Activated CD8-positive, alpha-beta T cell treated with anti-CD3 and anti-CD28 coated beads, Interleukin-2, amount 10 ng/mL, durations not matched to agents 7 days and 5 days (primary cell): Measurements from ENCODE around the gene ABHD6. TPM values are rescaled to one million over a fixed set of nuclear protein-coding genes. Genes with fewer than 3 reads are reported as not detected.
"Not testable (repeated sequence)": the region's sequence is repeated elsewhere in the genome, so short reads cannot be mapped to it uniquely, and the experiment has no call there.

ENCODE experiments used
- ATAC-seq: fragments of 150-1000 bp; cut with Tn5 transposase; one replicate; pipeline ENCODE4 v1.10.0; 2021; ENCODE audit warnings: moderate library complexity
- CTCF ChIA-PET: fragments of 350-600 bp; sonication (Branson Sonifier 250); formaldehyde crosslinking; loops from one replicate; lab custom pipeline; 2021; ENCODE audit warnings: antibody characterized with exemption; lab: Charles Lee
- POLR2A ChIA-PET: fragments of 350-600 bp; sonication (Branson Sonifier 250); formaldehyde crosslinking; loops from one replicate; lab custom pipeline; 2021; ENCODE audit warnings: antibody characterized with exemption; lab: Charles Lee
- DNase-seq: peaks from one replicate; pipeline ENCODE4 v3.0.0-alpha.2; 2020
- H3K27ac Mint-ChIP-seq: one replicate; pipeline ENCODE4 v1.8.0; 2021; ENCODE audit warnings: mild to moderate bottlenecking, mixed read lengths
- H3K27me3 Mint-ChIP-seq: one replicate; pipeline ENCODE4 v1.8.0; 2021; ENCODE audit warnings: low read depth, mixed read lengths
- H3K36me3 Mint-ChIP-seq: one replicate; pipeline ENCODE4 v1.8.0; 2021; ENCODE audit warnings: low read depth, mixed read lengths
- H3K4me1 Mint-ChIP-seq: one replicate; pipeline ENCODE4 v1.8.0; 2021; ENCODE audit warnings: low read depth, mixed read lengths
- H3K4me3 Mint-ChIP-seq: one replicate; pipeline ENCODE4 v1.8.0; 2021; ENCODE audit warnings: mild to moderate bottlenecking, mixed read lengths
- H3K9me3 Mint-ChIP-seq: one replicate; pipeline ENCODE4 v1.8.0; 2022; ENCODE audit warnings: mixed read lengths; ENCODE audit not compliant: insufficient read depth
- total RNA-seq, 2 experiments: library from RNA; stranded (reverse); gene quantifications; one replicate each; pipeline ENCODE4 v1.2.3, GENCODE V29; 2021

Gene ABHD6
- total RNA-seq, 2 experiments from 2014 or later, result 4.0 to 4.4 TPM

DNA sequence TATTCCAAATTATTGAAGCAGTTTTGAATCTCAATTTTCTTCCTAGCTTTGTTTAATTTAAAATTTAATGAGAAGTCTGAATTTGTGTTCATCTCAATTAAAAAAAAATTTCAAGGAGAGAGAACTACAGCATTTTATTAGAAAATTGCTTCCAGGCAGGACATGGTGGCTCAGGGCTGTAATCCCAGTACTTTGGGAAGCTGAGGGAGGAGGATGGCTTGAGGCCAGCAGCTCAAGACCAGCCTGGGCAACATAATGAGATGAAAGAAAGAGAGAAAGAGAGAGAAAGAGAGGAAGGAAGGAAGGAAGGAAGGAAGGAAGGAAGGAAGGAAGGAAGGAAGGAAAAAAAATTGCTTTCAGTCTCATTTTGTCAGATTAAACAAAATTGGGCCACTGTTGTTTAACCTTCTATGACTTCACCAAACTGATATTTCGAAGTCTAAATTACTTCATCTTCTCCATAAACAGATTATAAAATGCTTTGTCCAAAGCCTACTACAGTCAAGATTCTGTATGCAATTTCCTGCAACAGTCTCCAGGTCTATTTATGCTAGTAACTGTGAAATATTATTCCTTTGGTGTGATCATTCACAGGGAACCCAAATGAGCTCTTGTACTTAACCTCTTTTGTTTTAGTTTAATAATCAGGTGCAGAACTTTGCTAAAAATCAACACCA, 6.6 kb upstream of the ABHD6 start:
- no peaks in the 10 kb centered on the region for H3K36me3 Mint-ChIP-seq
- ATAC-seq (no peak), DNase-seq (no peak)
- H3K4me3 Mint-ChIP-seq, result no peak overlapping the region
- ChIA-PET POLR2A (no interaction called here), CTCF (interaction anchor here (1.5 to 3.7 kb wide), 3 partner anchors 14 to 75 kb away, joined by 3 to 18 read pairs (median 5); partner anchors contain the start of genes HTD2 and RPP14)
- no peaks in the 10 kb centered on the region for H3K9me3 Mint-ChIP-seq
- H3K27ac Mint-ChIP-seq, result no peak overlapping the region
- H3K27me3 Mint-ChIP-seq, result peaks cover 50% of the 10 kb centered on the region
- H3K4me1 Mint-ChIP-seq, result no peaks in the 10 kb centered on the region

DNA sequence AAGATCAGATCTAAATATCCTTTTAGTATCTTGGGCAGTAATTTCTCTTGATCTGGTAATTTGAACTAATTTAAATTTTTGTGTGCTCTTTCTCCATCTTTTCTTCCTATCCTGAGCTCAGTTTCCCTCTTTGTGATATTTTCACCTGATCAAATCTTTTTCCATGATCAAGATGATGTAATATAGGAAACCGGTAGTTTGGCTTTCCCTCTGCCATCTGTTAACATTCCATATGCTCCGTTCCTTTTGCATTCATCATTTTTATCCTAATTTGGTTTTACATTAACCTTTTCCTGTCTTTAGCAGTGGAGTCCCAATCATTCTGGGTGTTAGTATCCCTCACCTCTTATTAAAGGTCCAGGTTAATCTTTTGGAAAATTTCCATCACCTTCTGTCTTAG, 5.9 kb upstream of the ABHD6 start:
- H3K27me3 Mint-ChIP-seq, result peaks cover 51% of the 10 kb centered on the region

DNA sequence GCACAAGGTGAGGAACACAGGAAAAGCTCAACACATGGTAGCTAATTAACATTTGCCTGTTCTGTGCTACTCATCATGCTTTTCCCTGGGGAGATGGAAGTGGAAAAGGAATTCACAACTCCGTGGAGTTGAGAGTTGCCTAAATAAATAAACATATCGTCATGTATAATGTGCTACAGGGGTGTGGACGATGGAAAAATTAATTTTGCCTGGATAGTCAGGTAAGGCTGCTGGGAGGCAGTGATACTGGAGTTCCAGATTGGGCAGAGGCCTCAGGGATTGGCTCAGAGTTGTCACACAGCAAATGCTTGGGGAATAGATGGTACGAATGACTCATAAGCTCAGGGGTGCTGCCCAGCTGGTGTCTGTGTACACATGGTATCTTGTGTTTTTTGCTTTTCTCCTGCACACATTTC, 3.1 kb upstream of the ABHD6 start:
- POLR2A ChIA-PET, result no interaction called here
- Mint-ChIP-seq H3K27me3 (peaks cover 40% of the 10 kb centered on the region), H3K27ac (no peak overlapping the region), H3K4me1 (peaks cover 11% of the 10 kb centered on the region), H3K4me3 (no peak overlapping the region), H3K9me3 (no peaks in the 10 kb centered on the region), H3K36me3 (no peaks in the 10 kb centered on the region)
- no peak for DNase-seq
- CTCF ChIA-PET, result interaction anchor here (1.4 to 1.9 kb wide), 3 partner anchors 20 to 57 kb away, joined by 4 to 7 read pairs (median 5); no protein-coding TSS in a partner anchor
- ATAC-seq, result no peak

More for the DNA sequence above, 5.9 kb upstream of the ABHD6 start:
- Mint-ChIP-seq H3K4me1 (peaks cover 3% of the 10 kb centered on the region), H3K36me3 (no peaks in the 10 kb centered on the region), H3K9me3 (no peaks in the 10 kb centered on the region), H3K27ac (no peak overlapping the region), H3K4me3 (no peak overlapping the region)
- ChIA-PET POLR2A (interaction anchor here (0.7 kb wide), 1 partner anchor 160 kb away, joined by 3 read pairs; no protein-coding TSS in a partner anchor), CTCF (interaction anchor here (1.0 to 3.7 kb wide), 3 partner anchors 14 to 54 kb away, joined by 3 to 18 read pairs (median 3); no protein-coding TSS in a partner anchor)
- no peak for DNase-seq
- no peak for ATAC-seq

DNA sequence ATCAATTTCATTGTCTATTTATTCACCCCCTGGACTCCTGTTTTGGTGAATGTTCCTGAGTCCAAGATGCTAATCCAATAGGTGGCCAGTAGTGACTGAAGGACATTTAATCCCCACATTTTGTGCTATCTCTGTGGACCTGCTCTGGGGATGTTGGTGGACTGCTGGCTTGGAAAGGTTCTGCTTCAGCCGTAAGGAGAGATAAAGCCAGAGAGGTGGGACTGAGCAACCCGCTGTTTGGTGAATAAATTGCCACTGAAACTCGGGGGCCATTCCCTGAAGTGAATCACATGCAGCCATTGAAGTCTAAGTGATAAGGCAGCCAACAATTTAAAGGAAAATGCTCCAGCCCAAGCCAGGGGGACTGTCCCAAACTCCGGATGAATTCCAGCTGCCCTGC, 1.6 kb upstream of the ABHD6 start:
- peak overlapping the region; percentile 17 for H3K4me3 Mint-ChIP-seq
- DNase-seq (no peak), ATAC-seq (no peak)
- H3K36me3 Mint-ChIP-seq, result no peaks in the 10 kb centered on the region
- no peaks in the 10 kb centered on the region for H3K9me3 Mint-ChIP-seq
- H3K4me1 Mint-ChIP-seq, result peaks cover 11% of the 10 kb centered on the region
- ChIA-PET CTCF (interaction anchor here (0.8 kb wide), 1 partner anchor 19 kb away, joined by 3 read pairs; no protein-coding TSS in a partner anchor), POLR2A (no interaction called here)
- peaks cover 30% of the 10 kb centered on the region for H3K27me3 Mint-ChIP-seq
- H3K27ac Mint-ChIP-seq, result no peak overlapping the region

DNA sequence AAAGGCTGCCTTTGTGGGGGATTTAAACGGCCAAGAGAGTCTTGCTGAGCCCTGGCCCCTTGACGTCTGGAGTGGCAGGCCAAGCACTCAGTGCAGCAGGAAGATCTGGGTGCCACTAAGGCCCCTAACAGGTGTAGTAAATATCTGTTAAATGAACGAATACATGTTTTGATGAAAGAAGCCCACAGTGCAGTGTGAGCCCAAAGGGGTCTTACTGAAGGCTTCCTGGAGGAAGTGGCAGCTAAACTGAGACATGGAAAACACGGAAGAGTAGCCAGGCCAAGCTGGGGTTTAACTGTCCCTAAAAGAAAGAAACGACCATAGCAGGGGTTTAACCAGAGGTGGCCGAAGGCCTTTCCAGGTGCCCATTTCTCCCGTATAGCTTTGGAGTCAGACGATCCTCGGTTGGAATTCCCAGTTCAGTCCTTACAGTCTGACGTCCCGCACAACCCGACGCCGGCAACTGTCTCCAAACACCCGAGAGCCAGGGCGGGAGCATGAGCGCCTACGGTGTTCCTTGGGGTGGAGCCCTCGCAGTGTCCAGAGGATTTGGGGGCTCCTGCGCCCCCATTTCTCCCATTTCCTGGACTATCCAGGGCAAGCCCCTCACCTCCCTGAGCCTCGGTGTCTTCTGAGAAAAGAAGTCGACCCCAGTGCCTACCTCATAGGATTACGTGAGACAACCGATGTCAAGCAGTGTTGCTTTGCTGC, 910 bp upstream of the ABHD6 start:
- Mint-ChIP-seq H3K4me1 (peaks cover 14% of the 10 kb centered on the region), H3K27ac (peak overlapping the region; percentile 77), H3K4me3 (peak overlapping the region; percentile 81), H3K36me3 (no peaks in the 10 kb centered on the region), H3K9me3 (no peaks in the 10 kb centered on the region), H3K27me3 (peaks cover 24% of the 10 kb centered on the region)
- ATAC-seq, result peak; percentile 1
- POLR2A ChIA-PET, result no interaction called here
- DNase-seq, result no peak
- CTCF ChIA-PET, result interaction anchor here (0.8 to 4.6 kb wide), 2 partner anchors 20 to 70 kb away, joined by 3 to 26 read pairs; partner anchors contain the start of genes HTD2 and RPP14

DNA sequence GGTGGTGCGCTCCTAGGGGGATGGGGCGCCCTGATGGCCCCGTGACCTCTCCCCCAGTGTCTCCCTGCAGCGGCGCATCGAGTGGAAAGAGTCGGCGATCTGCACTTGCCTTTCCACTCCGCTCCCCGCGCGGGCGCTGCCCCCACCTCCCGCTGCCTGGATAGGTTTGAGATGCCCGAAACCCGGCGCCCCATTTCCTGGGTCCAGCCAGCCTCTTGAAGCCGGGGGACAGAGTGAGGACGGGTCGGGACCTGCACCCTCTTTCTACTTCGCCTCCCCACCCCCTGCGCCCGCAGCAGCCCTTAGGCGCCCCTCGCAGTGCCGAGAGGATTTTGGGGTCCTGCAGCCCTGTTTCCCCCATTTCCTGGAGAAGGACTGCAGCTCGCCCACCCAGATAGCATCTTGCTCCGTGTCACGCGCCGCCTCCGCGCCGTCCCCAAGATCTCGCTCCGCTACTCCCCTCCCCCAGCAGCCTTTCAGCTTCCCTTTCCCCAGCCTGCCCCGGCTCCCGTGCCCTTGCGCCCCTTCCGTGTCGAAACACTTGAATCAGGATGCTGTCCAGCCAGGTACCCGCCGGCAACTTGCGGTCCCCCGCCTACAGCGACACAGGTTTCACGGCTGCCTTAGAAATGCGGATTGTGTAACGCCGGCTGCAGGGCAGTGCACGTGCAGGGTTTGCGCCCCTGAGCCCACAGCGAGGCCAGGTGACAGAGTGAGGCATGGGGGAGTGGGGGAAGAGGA, 519 bp downstream of the ABHD6 start:
- peak overlapping the region; percentile 82 for H3K4me3 Mint-ChIP-seq
- POLR2A ChIA-PET, result interaction anchor here (0.6 to 1.4 kb wide), 2 partner anchors 52 to 68 kb away, joined by 3 to 5 read pairs; partner anchors contain the start of genes HTD2 and RPP14

DNA sequence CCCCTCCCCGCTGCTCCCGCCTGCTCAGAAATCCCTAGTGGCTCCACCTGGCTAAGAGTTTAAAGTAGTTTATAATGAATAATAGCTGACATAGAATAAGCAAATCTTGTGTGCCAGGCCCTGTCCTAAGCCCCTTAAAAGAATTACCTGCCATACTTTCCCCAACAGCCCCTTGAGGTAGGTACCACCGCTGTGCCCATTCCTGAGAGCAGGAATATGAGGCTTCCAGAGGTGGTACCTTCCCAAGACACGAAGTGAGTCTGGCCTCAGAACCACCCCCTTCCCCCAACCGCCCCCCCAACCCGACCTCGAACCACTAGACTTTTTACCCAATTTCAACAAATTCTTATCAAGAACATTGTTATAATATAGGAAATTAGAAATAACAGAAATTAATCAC, 1.2 kb downstream of the ABHD6 start:
- Mint-ChIP-seq H3K4me1 (peaks cover 14% of the 10 kb centered on the region), H3K27ac (no peak overlapping the region)
- POLR2A ChIA-PET, result interaction anchor here (0.7 to 1.4 kb wide), 2 partner anchors 15 to 67 kb away, joined by 3 to 5 read pairs; partner anchors contain the start of genes HTD2 and RPP14

More for the DNA sequence above, 519 bp downstream of the ABHD6 start:
- ATAC-seq (peak; percentile 57), DNase-seq (peak; percentile 68)
- peaks cover 14% of the 10 kb centered on the region for H3K4me1 Mint-ChIP-seq
- peak overlapping the region; percentile 75 for H3K27ac Mint-ChIP-seq
- CTCF ChIA-PET, result interaction anchor here (0.9 to 4.6 kb wide), 5 partner anchors 16 to 68 kb away, joined by 3 to 26 read pairs (median 5); partner anchors contain the start of genes HTD2 and RPP14
- H3K36me3 Mint-ChIP-seq, result no peaks in the 10 kb centered on the region
- peaks cover 15% of the 10 kb centered on the region for H3K27me3 Mint-ChIP-seq
- no peaks in the 10 kb centered on the region for H3K9me3 Mint-ChIP-seq

DNA sequence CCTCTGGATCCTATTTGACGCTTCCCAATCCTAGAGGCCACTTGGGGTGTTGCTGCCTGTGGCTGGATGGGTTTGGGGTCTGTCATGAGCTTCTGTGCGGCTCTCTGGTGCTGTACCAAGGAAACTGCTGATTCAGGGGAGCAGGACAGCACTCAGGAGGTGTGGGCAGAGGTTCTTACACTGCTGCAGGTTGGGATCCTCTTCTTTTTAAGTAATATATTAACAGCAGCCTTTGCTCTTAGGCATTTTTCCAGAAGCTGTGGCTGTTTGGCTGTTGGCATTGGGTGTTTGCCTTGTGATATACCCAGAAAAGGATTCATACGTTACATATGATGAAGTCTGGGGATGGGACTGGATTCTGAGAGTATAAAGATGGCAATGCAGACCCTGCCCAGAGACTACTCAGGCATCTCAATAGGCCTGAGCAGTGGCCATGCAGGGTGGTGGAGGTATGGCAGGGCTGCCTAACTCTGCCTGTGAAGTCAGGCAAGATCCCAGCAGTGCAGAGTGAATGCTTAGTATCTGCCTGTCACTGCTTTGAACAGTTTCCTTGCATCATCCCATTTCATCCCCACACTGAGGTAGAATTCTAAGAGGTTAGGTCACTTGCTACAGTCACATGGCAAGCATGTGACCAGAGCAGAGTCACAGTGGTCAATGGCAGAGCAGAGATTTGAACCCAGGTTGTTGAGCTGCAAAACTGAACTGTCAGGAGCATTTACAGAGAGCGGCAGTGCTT, 3.9 kb downstream of the ABHD6 start:
- Mint-ChIP-seq H3K27ac (no peak overlapping the region), H3K36me3 (no peaks in the 10 kb centered on the region), H3K27me3 (no peaks in the 10 kb centered on the region), H3K4me1 (peaks cover 11% of the 10 kb centered on the region), H3K4me3 (no peak overlapping the region), H3K9me3 (no peaks in the 10 kb centered on the region)
- ChIA-PET POLR2A (no interaction called here), CTCF (interaction anchor here (1.5 to 4.6 kb wide), 3 partner anchors 24 to 65 kb away, joined by 3 to 26 read pairs (median 10); partner anchors contain the start of genes HTD2 and RPP14)
- no peak for ATAC-seq
- no peak for DNase-seq

More for the DNA sequence above, 1.2 kb downstream of the ABHD6 start:
- H3K4me3 Mint-ChIP-seq, result peak overlapping the region; percentile 82
- H3K36me3 Mint-ChIP-seq, result no peaks in the 10 kb centered on the region
- no peak for DNase-seq
- no peaks in the 10 kb centered on the region for H3K9me3 Mint-ChIP-seq
- CTCF ChIA-PET, result interaction anchor here (1.0 to 4.6 kb wide), 5 partner anchors 15 to 68 kb away, joined by 4 to 26 read pairs (median 5); partner anchors contain the start of genes HTD2 and RPP14
- ATAC-seq, result no peak
- peaks cover 10% of the 10 kb centered on the region for H3K27me3 Mint-ChIP-seq

DNA sequence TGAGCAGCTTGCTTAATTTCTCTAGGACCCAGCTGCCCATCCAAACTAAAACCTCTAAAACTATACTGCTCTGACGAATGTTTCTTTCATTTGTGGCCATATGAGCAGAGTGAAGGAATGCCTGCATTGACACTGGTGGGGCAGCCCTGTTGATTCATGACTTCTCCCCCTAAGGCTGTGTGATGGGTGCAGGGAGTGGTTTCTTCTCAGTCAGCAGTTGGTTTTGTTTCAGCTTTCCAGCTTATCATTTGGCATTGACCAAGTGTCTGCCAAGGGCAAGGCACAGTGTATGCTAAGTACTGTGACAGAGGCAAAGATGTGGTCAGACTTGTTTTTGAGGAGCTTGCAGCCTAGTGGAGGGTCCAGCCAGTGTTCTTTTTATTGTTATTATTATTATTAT, 4.7 kb downstream of the ABHD6 start:
- Mint-ChIP-seq H3K27ac (no peak overlapping the region), H3K4me3 (no peak overlapping the region), H3K27me3 (no peaks in the 10 kb centered on the region), H3K4me1 (peaks cover 10% of the 10 kb centered on the region), H3K36me3 (no peaks in the 10 kb centered on the region), H3K9me3 (no peaks in the 10 kb centered on the region)
- ATAC-seq (no peak), DNase-seq (no peak)
- ChIA-PET CTCF (interaction anchor here (1.5 to 2.4 kb wide), 2 partner anchors 25 to 64 kb away, joined by 3 to 10 read pairs; partner anchors contain the start of genes HTD2 and RPP14), POLR2A (interaction anchor here (0.7 kb wide), 1 partner anchor 92 kb away, joined by 3 read pairs; no protein-coding TSS in a partner anchor)

DNA sequence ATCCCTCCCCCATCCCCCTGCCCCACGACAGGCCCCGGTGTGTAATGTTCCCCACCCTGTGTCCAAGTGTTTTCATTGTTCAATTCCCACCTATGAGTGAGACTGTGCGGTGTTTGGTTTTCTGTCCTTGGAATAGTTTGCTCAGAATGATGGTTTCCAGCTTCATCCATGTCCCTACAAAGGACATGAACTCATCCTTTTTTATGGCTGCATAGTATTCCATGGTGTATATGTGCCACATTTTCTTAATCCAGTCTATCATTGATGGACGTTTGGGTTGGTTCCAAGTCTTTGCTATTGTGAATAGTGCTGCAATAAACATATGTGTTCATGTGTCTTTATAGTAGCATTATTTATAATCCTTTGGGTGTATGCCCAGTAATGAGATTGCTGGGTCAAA, 5.3 kb downstream of the ABHD6 start:
- CTCF ChIA-PET, result interaction anchor here (1.5 to 2.4 kb wide), 2 partner anchors 25 to 64 kb away, joined by 3 to 10 read pairs; partner anchors contain the start of genes HTD2 and RPP14
- DNase-seq, ATAC-seq, H3K36me3 Mint-ChIP-seq, H3K27me3 Mint-ChIP-seq, H3K9me3 Mint-ChIP-seq, H3K27ac Mint-ChIP-seq, POLR2A ChIA-PET, H3K4me3 Mint-ChIP-seq: not testable (repeated sequence)
- peaks cover 10% of the 10 kb centered on the region for H3K4me1 Mint-ChIP-seq
